Testis (tissue), 3 donors: ENCODE results near the gene FHOD3. TPM values are rescaled to one million over a fixed set of nuclear protein-coding genes. Genes with fewer than 3 reads are reported as not detected.

Source experiments
- DNase-seq: peaks from one replicate; pipeline ENCODE4 v3.0.0-alpha.2; 2019
- H3K27ac ChIP-seq, 2 donors: fragments of 200-600 bp; sonication (generic); one replicate each; pipeline ENCODE4 v1.5.1; 2019
- H3K27me3 ChIP-seq: fragments of 200-600 bp; sonication (generic); one replicate; pipeline ENCODE4 v1.5.1; 2019
- H3K36me3 ChIP-seq: fragments of 200-600 bp; sonication (generic); one replicate; pipeline ENCODE4 v1.5.1; 2017; ENCODE audit warnings: low read depth; ENCODE audit errors: missing control alignments
- H3K4me1 ChIP-seq: fragments of 200-600 bp; sonication (generic); one replicate; pipeline ENCODE4 v1.5.1; 2019
- H3K4me3 ChIP-seq, 2 donors: fragments of 200-600 bp; sonication (generic); one replicate each; pipeline ENCODE4 v1.5.1; 2017 to 2019
- H3K9me3 ChIP-seq: fragments of 200-600 bp; sonication (generic); one replicate; pipeline ENCODE4 v1.5.1; 2017
- CTCF ChIP-seq, 3 experiments: fragments of 450-650 bp in 2 of 3; fragments of 200-600 bp in 1 of 3; sonication (generic) in 1 of 3; IDR thresholded peaks; one replicate each; pipeline ENCODE4 v1.5.1; 2016 to 2019; ENCODE audit warnings: antibody characterized with exemption in 3 of 3, mild to moderate bottlenecking in 2 of 3, moderate library complexity in 1 of 3
- POLR2A ChIP-seq: fragments of 450-650 bp; IDR thresholded peaks from one replicate; pipeline ENCODE4 v1.6.1; 2017; ENCODE audit warnings: antibody characterized with exemption, mild to moderate bottlenecking, moderate library complexity
- WGBS, 2 donors: methylation state at CpG; one replicate each; pipeline ENCODE4 v1.1.5; 2018; 5-methylcytosine and 5-hydroxymethylcytosine counted together
- intact Hi-C: fragments of 100-400 bp; cut with DNase I; formaldehyde crosslinking; loops from one replicate; pipeline ENCODE4 v1.15.1; 2023; ENCODE audit warnings: low total_unique reads
- polyA plus RNA-seq: library from polyadenylated mRNA; stranded (reverse); fragments of 350-450 nt; fragmentation: Illumina TruSeq; extraction: RNeasy Lipid Tissue Mini Kit (QIAGEN cat#74804); gene quantifications from one replicate; pipeline ENCODE4 v1.2.3, GENCODE V29; 2014; ENCODE audit warnings: low read depth, low replicate concordance; ENCODE audit not compliant: insufficient read depth
- total RNA-seq, 2 donors: library from RNA; depleted of rRNA; stranded (reverse); fragments of >200 nt; gene quantifications; one replicate each; pipeline ENCODE4 v1.2.3, GENCODE V29; 2016

FHOD3 gene
- total and polyA plus RNA-seq, 3 donors from 2014 or later: 6.5 to 46.8 (median 37.3) TPM

DNA sequence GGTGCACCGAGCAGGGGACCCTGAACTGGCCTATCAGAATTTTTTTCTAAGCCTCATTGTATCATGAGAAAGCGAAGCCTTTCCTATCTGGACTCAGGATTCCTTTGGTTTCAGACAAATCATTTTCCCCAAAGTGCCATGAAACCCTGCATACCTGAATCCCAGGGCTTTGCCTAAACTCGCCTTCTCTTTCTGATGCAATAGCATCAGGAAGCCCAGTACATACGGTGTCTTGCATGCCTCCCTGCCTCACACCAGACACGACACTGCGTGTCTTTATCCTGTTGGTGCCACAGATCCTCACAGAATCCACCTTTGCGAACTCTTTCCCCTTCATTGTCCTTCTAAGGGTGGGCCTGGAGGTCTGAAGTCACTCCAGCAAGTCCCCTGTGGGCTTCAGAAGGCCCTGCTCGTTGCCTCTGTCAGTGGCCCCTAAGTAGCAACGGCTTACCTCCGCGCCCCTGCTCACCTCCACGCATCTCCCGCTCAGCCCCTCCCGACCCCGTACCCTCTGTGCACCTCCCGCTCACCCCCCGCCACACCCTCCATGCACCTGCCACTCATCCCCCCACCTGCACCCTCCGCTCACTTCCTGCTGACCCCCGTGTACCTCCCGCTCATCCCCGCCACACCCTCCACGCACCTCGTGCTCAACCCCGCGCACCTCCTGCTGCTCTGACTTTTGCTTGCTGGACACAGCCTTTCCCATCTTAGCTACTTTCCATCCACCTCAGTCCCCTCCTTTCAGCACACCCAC, 447.9 kb downstream of the FHOD3 start:
- H3K36me3 ChIP-seq: no peaks in the 10 kb centered on the region
- intact Hi-C loops: no loop called here
- no peak for DNase-seq
- H3K27ac ChIP-seq: no peak overlapping the region
- H3K4me3 ChIP-seq: no peak overlapping the region
- WGBS, 2 donors: 76 to 92% methylated on average over 23 to 25 of the region's 25 CpGs
- no peaks in the 10 kb centered on the region for H3K27me3 ChIP-seq
- no peaks in the 10 kb centered on the region for H3K4me1 ChIP-seq
- H3K9me3 ChIP-seq: no peaks in the 10 kb centered on the region
- no peak for TF ChIP-seq CTCF (IDR thresholded peaks at IDR 0.05)
- no peak for TF ChIP-seq POLR2A

GRCh38 chr18:36752929-36753865, 455.7 kb downstream of the FHOD3 start:
- H3K9me3 ChIP-seq: no peaks in the 10 kb centered on the region
- H3K27ac ChIP-seq: no peak overlapping the region
- no peak for DNase-seq
- H3K4me1 ChIP-seq: no peaks in the 10 kb centered on the region
- 62 to 70% methylated on average over 3 of the region's 3 CpGs for WGBS, 2 donors
- no peak for TF ChIP-seq CTCF (IDR thresholded peaks at IDR 0.05)
- no peak for TF ChIP-seq POLR2A
- intact Hi-C loops: no loop called here
- H3K4me3 ChIP-seq: no peak overlapping the region
- no peaks in the 10 kb centered on the region for H3K27me3 ChIP-seq
- no peaks in the 10 kb centered on the region for H3K36me3 ChIP-seq

GRCh38 chr18:36756242-36756641, 458.7 kb downstream of the FHOD3 start:
- H3K4me1 ChIP-seq: no peaks in the 10 kb centered on the region
- H3K9me3 ChIP-seq: no peaks in the 10 kb centered on the region
- WGBS, 2 donors: 73 to 81% methylated on average over 4 of the region's 4 CpGs
- no peak for DNase-seq
- H3K27ac ChIP-seq: no peak overlapping the region
- intact Hi-C loops: loop anchor here (5.0 kb wide), 1 partner anchor 69 kb away; no protein-coding TSS in a partner anchor
- H3K4me3 ChIP-seq: no peak overlapping the region
- TF ChIP-seq CTCF (IDR thresholded peaks at IDR 0.05) (no peak), POLR2A (no peak)
- H3K27me3 ChIP-seq: no peaks in the 10 kb centered on the region
- no peaks in the 10 kb centered on the region for H3K36me3 ChIP-seq

DNA sequence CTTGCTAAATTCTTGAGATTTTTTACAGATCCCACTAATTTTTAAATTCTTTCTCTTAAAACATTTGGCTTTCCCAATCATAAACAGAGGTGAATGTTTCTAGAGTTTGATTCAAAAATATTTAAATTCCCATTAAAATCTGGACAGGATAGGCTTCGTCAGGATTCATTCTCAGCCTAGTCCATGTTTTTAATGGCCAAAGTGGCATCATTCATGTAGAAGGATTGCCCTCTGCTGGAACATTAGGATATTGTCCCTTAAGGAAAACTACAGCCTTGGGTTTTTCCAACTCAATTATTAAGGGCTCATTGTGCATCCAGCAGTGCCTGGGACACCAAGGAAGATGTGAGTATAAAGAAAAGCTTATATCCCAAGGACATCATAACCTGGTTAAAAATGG, 459.6 kb downstream of the FHOD3 start:
- Histone ChIP-seq H3K27me3 (no peaks in the 10 kb centered on the region), H3K27ac (no peak overlapping the region), H3K36me3 (no peaks in the 10 kb centered on the region), H3K9me3 (no peaks in the 10 kb centered on the region), H3K4me3 (no peak overlapping the region), H3K4me1 (no peaks in the 10 kb centered on the region)
- TF ChIP-seq CTCF (IDR thresholded peaks at IDR 0.05) (peak; percentile 61 to 66 (median 63)), POLR2A (no peak)
- intact Hi-C loops: loop anchor here (5.0 kb wide), 1 partner anchor 70 kb away; no protein-coding TSS in a partner anchor
- no peak for DNase-seq
- 10 to 33% methylated on average over 1 of the region's 1 CpG for WGBS, 2 donors
